Measurements from ENCODE around the gene MCM7. TPM values are rescaled to one million over a fixed set of nuclear protein-coding genes. Genes with fewer than 3 reads are reported as not detected.

Gene MCM7
- total RNA-seq, 2 experiments from 2014 or later = 456 to 476 TPM

- no peak for TF ChIP-seq CTCF (IDR thresholded peaks at IDR 0.05)
- H3K27ac Mint-ChIP-seq = no peak overlapping the region
Observed at GRCh38 chr7:100061518-100062193, 39.5 kb downstream of the MCM7 start.

GRCh38 chr7:100059251-100059739 lies 41.9 kb downstream of the MCM7 start:
- Mint-ChIP-seq H3K27ac (no peak overlapping the region), H3K4me3 (no peak overlapping the region), H3K36me3 (ENCODE audit: low read depth) (peaks cover 19% of the 10 kb centered on the region), H3K27me3 (no peaks in the 10 kb centered on the region), H3K9me3 (no peaks in the 10 kb centered on the region), H3K4me1 (ENCODE audit: low read depth) (no peaks in the 10 kb centered on the region)
- DNase-seq (no peak), ATAC-seq (no peak)
- ChIA-PET POLR2A (no interaction called here), CTCF (interaction anchor here (0.9 to 1.0 kb wide), 2 partner anchors 9 to 19 kb away, joined by 3 read pairs; partner anchors contain the start of gene ZSCAN21)
- TF ChIP-seq CTCF (IDR thresholded peaks at IDR 0.05) = no peak
- intact Hi-C loops (cut with micrococcal nuclease) = no loop called here

More at GRCh38 chr7:100061518-100062193, 39.5 kb downstream of the MCM7 start:
- Mint-ChIP-seq H3K36me3 (ENCODE audit: low read depth) (peaks cover 19% of the 10 kb centered on the region), H3K4me3 (no peak overlapping the region), H3K27me3 (no peaks in the 10 kb centered on the region), H3K9me3 (no peaks in the 10 kb centered on the region), H3K4me1 (ENCODE audit: low read depth) (no peaks in the 10 kb centered on the region)
- ChIA-PET POLR2A (interaction anchor here (0.6 to 1.0 kb wide), 2 partner anchors 12 to 19 kb away, joined by 3 read pairs; partner anchors contain the start of gene ZSCAN21), CTCF (interaction anchor here (1.2 kb wide), 1 partner anchor 69 kb away, joined by 3 read pairs; no protein-coding TSS in a partner anchor)
- intact Hi-C loops (cut with micrococcal nuclease) = no loop called here
- ATAC-seq = no peak
- no peak for DNase-seq

GRCh38 chr7:100057006-100057405 lies 44.2 kb downstream of the MCM7 start:
- POLR2A ChIA-PET = no interaction called here
- no peaks in the 10 kb centered on the region for H3K27me3 Mint-ChIP-seq

GRCh38 chr7:100053215-100053614 lies 48.0 kb downstream of the MCM7 start:
- Mint-ChIP-seq H3K27ac (no peak overlapping the region), H3K4me3 (no peak overlapping the region), H3K36me3 (ENCODE audit: low read depth) (peaks cover 8% of the 10 kb centered on the region), H3K4me1 (ENCODE audit: low read depth) (peaks cover 16% of the 10 kb centered on the region), H3K9me3 (no peaks in the 10 kb centered on the region), H3K27me3 (no peaks in the 10 kb centered on the region)
- ATAC-seq (peak; percentile 35), DNase-seq (peak; percentile 22)
- TF ChIP-seq CTCF (IDR thresholded peaks at IDR 0.05) = no peak
- ChIA-PET CTCF (interaction anchor here (0.9 to 3.3 kb wide), 7 partner anchors 8 to 140 kb away, joined by 3 to 20 read pairs (median 4); partner anchors contain the start of genes AP4M1 and ZKSCAN1), POLR2A (interaction anchor here (0.6 kb wide), 1 partner anchor 39 kb away, joined by 4 read pairs; no protein-coding TSS in a partner anchor)
- intact Hi-C loops (cut with micrococcal nuclease) = no loop called here

More at GRCh38 chr7:100057006-100057405, 44.2 kb downstream of the MCM7 start:
- CTCF ChIA-PET = no interaction called here
- Mint-ChIP-seq H3K27ac (no peak overlapping the region), H3K9me3 (no peaks in the 10 kb centered on the region), H3K4me1 (ENCODE audit: low read depth) (peaks cover 4% of the 10 kb centered on the region), H3K36me3 (ENCODE audit: low read depth) (peaks cover 15% of the 10 kb centered on the region), H3K4me3 (no peak overlapping the region)
- TF ChIP-seq CTCF (IDR thresholded peaks at IDR 0.05) = no peak
- ATAC-seq (no peak), DNase-seq (no peak)
- intact Hi-C loops (cut with micrococcal nuclease) = no loop called here

GRCh38 chr7:100051611-100052010 lies 49.6 kb downstream of the MCM7 start:
- Mint-ChIP-seq H3K36me3 (ENCODE audit: low read depth) (peaks cover 4% of the 10 kb centered on the region), H3K27ac (no peak overlapping the region), H3K4me1 (ENCODE audit: low read depth) (peaks cover 16% of the 10 kb centered on the region), H3K9me3 (no peaks in the 10 kb centered on the region), H3K4me3 (peak overlapping the region; percentile 6), H3K27me3 (no peaks in the 10 kb centered on the region)
- DNase-seq (no peak), ATAC-seq (no peak)
- CTCF ChIA-PET = interaction anchor here (0.8 to 3.3 kb wide), 8 partner anchors 11 to 138 kb away, joined by 3 to 20 read pairs (median 4); partner anchors contain the start of gene ZKSCAN1
- POLR2A ChIA-PET = interaction anchor here (0.8 to 1.5 kb wide), 4 partner anchors 12 to 60 kb away, joined by 3 to 9 read pairs (median 4); no protein-coding TSS in a partner anchor
- no peak for TF ChIP-seq CTCF (IDR thresholded peaks at IDR 0.05)
- intact Hi-C loops (cut with micrococcal nuclease) = no loop called here
